Smooth muscle cell (in vitro differentiated cells): ENCODE measurements around the gene MOB1A. TPM values are rescaled to one million over a fixed set of nuclear protein-coding genes. Genes with fewer than 3 reads are reported as not detected.
"Not testable (repeated sequence)": the region's sequence is repeated elsewhere in the genome, so short reads cannot be mapped to it uniquely, and the experiment has no call there.

Source experiments
- DNase-seq: peaks from one replicate; lab custom pipeline; 2025; ENCODE audit not compliant: unreplicated experiment; lab: John Stamatoyannopoulos, UW
- H2AFZ ChIP-seq: fragments of 200-600 bp; sonication (generic); 2 replicates; pipeline ENCODE4 v1.6.0; 2016; ENCODE audit warnings: antibody characterized with exemption, low read depth, mild to moderate bottlenecking
- H3F3A ChIP-seq: fragments of 200-600 bp; sonication (generic); 2 replicates; pipeline ENCODE4 v1.6.0; 2017; ENCODE audit warnings: antibody characterized with exemption, low read depth
- H3K27ac ChIP-seq: fragments of 200-600 bp; sonication (generic); 2 replicates; pipeline ENCODE4 v1.5.1; 2016; ENCODE audit warnings: low read depth, mild to moderate bottlenecking
- H3K27me3 ChIP-seq: fragments of 200-600 bp; sonication (generic); 2 replicates; pipeline ENCODE4 v1.6.1; 2016; ENCODE audit warnings: low read depth, mild to moderate bottlenecking
- H3K36me3 ChIP-seq: fragments of 200-600 bp; sonication (generic); 2 replicates; pipeline ENCODE4 v1.5.1; 2016; ENCODE audit warnings: low read depth
- H3K4me1 ChIP-seq: fragments of 200-600 bp; sonication (generic); 2 replicates; pipeline ENCODE4 v1.5.1; 2016; ENCODE audit warnings: low read depth
- H3K4me2 ChIP-seq: fragments of 200-600 bp; sonication (generic); 2 replicates; pipeline ENCODE4 v1.6.0; 2016; ENCODE audit warnings: mild to moderate bottlenecking
- H3K4me3 ChIP-seq: fragments of 200-600 bp; sonication (generic); 2 replicates; pipeline ENCODE4 v1.5.1; 2016; ENCODE audit warnings: mild to moderate bottlenecking
- H3K79me2 ChIP-seq: fragments of 200-600 bp; sonication (generic); 2 replicates; pipeline ENCODE4 v1.6.0; 2016; ENCODE audit warnings: low read depth, mild to moderate bottlenecking
- H3K9ac ChIP-seq: fragments of 200-600 bp; sonication (generic); 2 replicates; pipeline ENCODE4 v1.6.0; 2016; ENCODE audit warnings: low read depth
- H3K9me3 ChIP-seq: fragments of 200-600 bp; sonication (generic); replicated peaks from 2 replicates; pipeline ENCODE4 v1.5.1; 2016; ENCODE audit warnings: low read depth
- H4K20me1 ChIP-seq: fragments of 200-600 bp; sonication (generic); 2 replicates; pipeline ENCODE4 v1.6.0; 2016; ENCODE audit warnings: low read depth
- CTCF ChIP-seq: fragments of 200-600 bp; sonication (generic); IDR thresholded peaks from 2 replicates; pipeline ENCODE4 v1.5.1; 2017; ENCODE audit warnings: borderline replicate concordance, mild to moderate bottlenecking, antibody characterized with exemption; ENCODE audit not compliant: insufficient read depth, poor library complexity, severe bottlenecking
- WGBS: methylation state at CpG from one replicate; pipeline ENCODE4 v1.1.7; 2016; ENCODE audit warnings: low lambda C conversion rate; 5-methylcytosine and 5-hydroxymethylcytosine counted together
- polyA plus RNA-seq: library from polyadenylated mRNA; unstranded; fragments of >200 nt; fragmentation: Nextera tagmentation; extraction: Ambion mirVana; gene quantifications from 2 replicates; pipeline ENCODE4 v1.2.1, GENCODE V29; 2016
- total RNA-seq: library from RNA; depleted of rRNA; stranded (reverse); fragments of >200 nt; gene quantifications from 2 replicates; pipeline ENCODE4 v1.2.3, GENCODE V29; 2014

MOB1A gene
- total and polyA plus RNA-seq, 2 experiments from 2014 or later, result 45.2 to 98.1 TPM

GRCh38 chr2:74130211-74130995, 48.3 kb downstream of the MOB1A start:
- no peak overlapping the region for H2AFZ ChIP-seq
- no peak overlapping the region for H3K27ac ChIP-seq
- WGBS, result 90% methylated on average over 34 of the region's 41 CpGs

GRCh38 chr2:74128206-74128605, 50.5 kb downstream of the MOB1A start:
- H3K9me3 ChIP-seq, result no peaks in the 10 kb centered on the region
- H3K4me3 ChIP-seq, result no peak overlapping the region
- WGBS, result 55% methylated on average over 3 of the region's 3 CpGs
- no peaks in the 10 kb centered on the region for H3K36me3 ChIP-seq
- H3K9ac ChIP-seq, result no peak overlapping the region
- TF ChIP-seq CTCF, result peak; percentile 33
- no peak overlapping the region for H2AFZ ChIP-seq
- no peaks in the 10 kb centered on the region for H4K20me1 ChIP-seq
- H3K27me3 ChIP-seq, result no peaks in the 10 kb centered on the region
- H3K79me2 ChIP-seq, result no peaks in the 10 kb centered on the region
- H3K4me1 ChIP-seq, result no peaks in the 10 kb centered on the region
- DNase-seq, result no peak
- no peaks in the 10 kb centered on the region for H3F3A ChIP-seq
- H3K27ac ChIP-seq, result no peak overlapping the region
- H3K4me2 ChIP-seq, result no peak overlapping the region

More at GRCh38 chr2:74130211-74130995, 48.3 kb downstream of the MOB1A start:
- no peak overlapping the region for H3K4me2 ChIP-seq
- no peaks in the 10 kb centered on the region for H3K27me3 ChIP-seq
- no peaks in the 10 kb centered on the region for H3K9me3 ChIP-seq
- no peaks in the 10 kb centered on the region for H3K36me3 ChIP-seq
- no peaks in the 10 kb centered on the region for H3F3A ChIP-seq
- H3K4me3 ChIP-seq, result no peak overlapping the region
- H3K9ac ChIP-seq, result no peak overlapping the region
- DNase-seq, result no peak
- H3K4me1 ChIP-seq, result no peaks in the 10 kb centered on the region
- H4K20me1 ChIP-seq, result no peaks in the 10 kb centered on the region
- H3K79me2 ChIP-seq, result no peaks in the 10 kb centered on the region
- no peak for TF ChIP-seq CTCF

- H4K20me1 ChIP-seq, H3K27me3 ChIP-seq, H2AFZ ChIP-seq, H3K9me3 ChIP-seq, DNase-seq, H3F3A ChIP-seq, H3K4me1 ChIP-seq, H3K4me2 ChIP-seq, H3K27ac ChIP-seq, H3K9ac ChIP-seq, H3K79me2 ChIP-seq, H3K36me3 ChIP-seq, H3K4me3 ChIP-seq: not testable (repeated sequence)
- WGBS, result 98% methylated on average over 6 of the region's 29 CpGs
These were observed 54.7 kb downstream of the MOB1A start for GRCh38 chr2:74123955-74124354.

GRCh38 chr2:74121846-74122245, 56.8 kb downstream of the MOB1A start:
- not testable (repeated sequence) for H3K36me3 ChIP-seq, H3K79me2 ChIP-seq, H3K9me3 ChIP-seq, H3K27ac ChIP-seq, H3K27me3 ChIP-seq, H3K4me2 ChIP-seq, H3K9ac ChIP-seq, H2AFZ ChIP-seq, H3K4me1 ChIP-seq, H4K20me1 ChIP-seq, DNase-seq, H3K4me3 ChIP-seq, H3F3A ChIP-seq
- WGBS, result 92% methylated on average over 1 of the region's 1 CpG
